DOHH2 (cell line): Measurements from ENCODE around the gene LRPAP1.

Experiments used
- CTCF ChIP-seq: fragments of 200-600 bp; sonication (generic); IDR thresholded peaks from one replicate; pipeline ENCODE4 v1.5.1; 2014; ENCODE audit warnings: antibody characterized with exemption, mild to moderate bottlenecking, low read depth, low read length; ENCODE audit not compliant: poor library complexity, severe bottlenecking
- EZH2phosphoT487 ChIP-seq: fragments of 200-600 bp; sonication (generic); IDR thresholded peaks from 2 replicates; pipeline ENCODE4 v1.6.1; 2017; ENCODE audit warnings: borderline replicate concordance, mild to moderate bottlenecking, antibody characterized with exemption, low read length, moderate library complexity, mixed read lengths

GRCh38 chr4:3498901-3499510, 33.2 kb downstream of the LRPAP1 start:
- TF ChIP-seq CTCF, result no peak
- TF ChIP-seq EZH2phosphoT487, result no peak
